Mucosa of stomach (tissue), 1 donor: ENCODE data around the gene BCAR3.
"Not testable (repeated sequence)": the region's sequence is repeated elsewhere in the genome, so short reads cannot be mapped to it uniquely, and the experiment has no call there.

Source experiments
- H3K27me3 ChIP-seq: one replicate; pipeline ENCODE4 v1.7.0; 2013; ENCODE audit warnings: mild to moderate bottlenecking, low read length; ENCODE audit not compliant: control insufficient read depth, insufficient read depth
- H3K36me3 ChIP-seq: one replicate; pipeline ENCODE4 v1.7.0; 2013; ENCODE audit warnings: low read length; ENCODE audit not compliant: control insufficient read depth, insufficient read depth
- H3K4me1 ChIP-seq: one replicate; pipeline ENCODE4 v1.7.0; 2013; ENCODE audit warnings: mild to moderate bottlenecking, low read length; ENCODE audit not compliant: control insufficient read depth, insufficient read depth
- H3K4me3 ChIP-seq: one replicate; pipeline ENCODE4 v1.7.0; 2013; ENCODE audit warnings: low read length
- H3K9ac ChIP-seq: one replicate; pipeline ENCODE4 v1.7.0; 2013; ENCODE audit warnings: mild to moderate bottlenecking, low read length, moderate library complexity
- H3K9me3 ChIP-seq: one replicate; pipeline ENCODE4 v1.7.0; 2013; ENCODE audit warnings: mild to moderate bottlenecking, low read length, moderate library complexity; ENCODE audit not compliant: control insufficient read depth
- donor health status: Pancreatic carcinoma.

The BCAR3 gene

DNA sequence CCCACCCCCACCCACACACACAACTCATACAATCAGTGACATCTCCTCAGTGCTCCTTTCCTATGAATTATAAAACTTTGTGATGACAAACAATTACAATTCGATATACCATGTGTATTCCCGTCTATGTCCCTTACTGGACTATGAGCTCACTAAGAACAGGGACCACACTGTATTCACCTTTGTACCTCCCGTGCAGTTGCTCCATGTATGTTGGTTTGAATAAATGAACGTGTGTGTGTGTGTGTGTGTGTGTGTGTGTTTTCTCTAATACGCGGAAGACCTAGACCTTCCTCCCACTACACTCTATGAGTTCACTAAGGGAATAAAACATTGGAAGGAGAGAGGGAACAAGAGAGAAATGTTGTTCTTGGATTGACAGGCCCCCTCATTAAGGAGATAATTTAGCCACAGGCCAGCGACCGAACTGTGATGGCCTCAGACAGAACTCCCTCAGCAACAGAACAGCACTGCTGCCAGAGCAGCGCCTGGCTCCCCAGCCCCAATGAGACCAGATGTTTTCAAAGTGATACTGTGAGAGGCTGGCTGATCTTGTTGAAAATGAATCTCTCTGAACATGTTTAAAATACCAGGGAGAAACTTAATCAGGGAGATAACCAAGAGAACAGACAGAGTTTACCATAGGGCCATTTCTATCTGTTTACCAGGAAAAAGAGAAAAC lies 21.7 kb downstream of the BCAR3 start:
- Histone ChIP-seq H3K4me1 (peaks cover 15% of the 10 kb centered on the region), H3K9ac (no peak overlapping the region), H3K9me3 (no peaks in the 10 kb centered on the region), H3K36me3 (no peaks in the 10 kb centered on the region), H3K4me3 (no peak overlapping the region), H3K27me3 (no peaks in the 10 kb centered on the region)

DNA sequence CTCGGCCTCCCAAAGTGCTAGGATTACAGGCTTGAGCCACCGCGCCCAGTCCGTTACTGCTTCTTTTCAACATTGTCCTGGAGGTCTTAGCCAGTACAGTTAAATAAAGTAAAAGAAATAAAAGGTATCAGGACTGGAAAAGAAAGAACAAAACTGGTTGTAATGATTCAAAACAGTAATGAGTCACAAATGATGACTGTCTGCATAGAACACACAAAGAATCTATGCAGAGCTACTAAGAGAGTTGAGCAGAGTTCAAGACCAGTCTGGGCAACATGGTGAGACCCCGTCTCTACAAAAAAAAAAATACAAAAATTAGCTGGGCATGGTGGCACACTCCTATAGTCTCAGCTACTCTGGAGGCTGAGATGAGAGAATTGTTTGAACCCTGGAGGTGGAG lies 23.4 kb downstream of the BCAR3 start:
- no peak overlapping the region for H3K4me3 ChIP-seq
- no peaks in the 10 kb centered on the region for H3K9me3 ChIP-seq
- no peaks in the 10 kb centered on the region for H3K27me3 ChIP-seq
- H3K9ac ChIP-seq, result no peak overlapping the region
- no peaks in the 10 kb centered on the region for H3K36me3 ChIP-seq
- H3K4me1 ChIP-seq, result peaks cover 7% of the 10 kb centered on the region

DNA sequence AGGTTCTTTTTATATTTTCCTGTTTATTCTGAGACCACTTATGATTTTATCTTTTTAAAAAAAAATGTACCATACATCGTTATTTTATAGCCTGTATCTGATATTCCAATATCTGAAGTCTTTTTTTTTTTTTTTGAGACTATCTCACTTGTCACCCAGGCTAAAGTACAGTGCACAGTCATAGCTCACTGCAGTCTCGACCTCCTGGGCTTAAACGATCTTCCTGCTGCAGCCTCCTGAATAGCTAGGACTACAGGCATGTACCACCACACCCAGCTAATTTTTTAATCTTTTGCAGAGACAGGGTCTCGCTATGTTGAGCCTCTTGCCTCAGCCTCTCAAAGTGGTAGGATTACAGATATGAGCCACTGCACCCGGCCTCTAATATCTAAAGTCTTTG lies 25.1 kb downstream of the BCAR3 start:
- Histone ChIP-seq H3K9me3 (no peaks in the 10 kb centered on the region), H3K36me3 (no peaks in the 10 kb centered on the region), H3K27me3 (no peaks in the 10 kb centered on the region), H3K9ac (no peak overlapping the region), H3K4me1 (peaks cover 18% of the 10 kb centered on the region), H3K4me3 (no peak overlapping the region)

DNA sequence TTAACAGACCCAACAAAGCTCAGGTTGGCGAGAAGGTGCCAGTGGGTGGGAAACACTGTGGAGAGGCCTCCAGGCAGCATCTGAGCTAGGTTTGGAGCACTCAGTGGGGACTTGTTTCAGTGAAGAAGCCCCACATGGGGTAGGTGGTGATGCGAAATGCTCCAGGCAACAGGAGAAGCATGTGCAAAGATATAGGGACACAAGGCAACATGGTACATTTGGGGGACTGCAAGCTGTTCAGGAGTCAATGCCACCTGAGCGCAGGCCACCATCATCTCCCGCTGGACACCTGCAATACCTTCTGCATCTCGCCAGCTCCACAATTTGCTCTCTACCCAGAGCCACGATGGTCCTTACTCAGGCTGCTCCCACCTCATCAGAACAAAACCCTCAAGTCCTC lies 28.0 kb downstream of the BCAR3 start:
- Histone ChIP-seq H3K36me3 (no peaks in the 10 kb centered on the region), H3K27me3 (no peaks in the 10 kb centered on the region), H3K9me3 (no peaks in the 10 kb centered on the region), H3K4me3 (no peak overlapping the region), H3K4me1 (peaks cover 11% of the 10 kb centered on the region), H3K9ac (no peak overlapping the region)

DNA sequence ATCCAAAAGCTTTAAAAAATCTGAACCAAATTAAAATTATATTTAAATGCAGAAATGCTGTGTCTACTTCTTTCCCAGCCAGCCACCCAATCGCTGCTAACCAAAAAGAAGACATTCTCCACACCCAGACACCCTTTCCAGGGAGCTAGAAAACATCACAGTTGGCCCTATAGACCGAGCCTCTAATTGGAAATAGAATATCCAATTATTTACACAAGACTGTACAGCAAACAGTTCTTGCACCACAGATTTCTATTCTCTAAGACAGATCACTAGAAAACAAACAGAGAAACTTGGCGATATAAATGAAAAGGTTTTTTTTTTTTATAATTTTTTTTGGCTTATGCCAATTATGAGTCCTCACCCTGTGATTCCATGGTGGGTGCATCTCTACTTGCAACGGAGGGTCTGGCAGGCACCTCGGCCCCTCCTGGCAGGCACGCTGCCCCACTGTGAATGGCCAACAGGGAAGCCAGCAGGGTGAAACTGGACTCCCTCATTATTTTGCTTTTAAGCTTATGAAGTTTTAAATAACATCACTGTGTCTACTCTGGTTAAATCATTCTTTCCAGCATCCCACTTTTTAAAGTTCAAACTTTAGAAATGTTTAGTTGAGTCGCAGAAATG lies 29.2 kb downstream of the BCAR3 start:
- Histone ChIP-seq H3K9ac (no peak overlapping the region), H3K4me3 (no peak overlapping the region), H3K9me3 (no peaks in the 10 kb centered on the region), H3K27me3 (no peaks in the 10 kb centered on the region), H3K4me1 (peaks cover 11% of the 10 kb centered on the region), H3K36me3 (no peaks in the 10 kb centered on the region)

DNA sequence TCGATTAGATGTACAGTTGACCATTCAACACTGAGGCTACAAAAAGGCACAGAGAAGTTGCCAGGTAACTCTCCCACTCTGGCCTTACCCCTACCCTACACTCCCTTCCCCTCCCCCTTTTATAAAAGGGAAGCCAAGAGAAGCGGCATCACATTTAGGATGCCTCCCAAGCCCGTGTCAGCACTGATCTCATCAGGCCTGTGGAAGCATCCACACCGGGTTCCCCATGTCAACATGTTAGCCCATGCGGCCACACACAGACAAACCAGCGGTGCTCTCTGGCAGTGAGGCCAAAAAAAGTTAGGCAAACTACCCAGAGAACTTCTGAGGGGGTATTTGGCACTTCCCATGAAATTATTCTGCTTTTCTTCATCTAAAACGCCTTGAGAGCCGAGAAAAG lies 29.9 kb downstream of the BCAR3 start:
- H3K4me1 ChIP-seq, result peaks cover 11% of the 10 kb centered on the region
- H3K9ac ChIP-seq, result no peak overlapping the region
- H3K36me3 ChIP-seq, result no peaks in the 10 kb centered on the region
- no peaks in the 10 kb centered on the region for H3K9me3 ChIP-seq
- H3K27me3 ChIP-seq, result no peaks in the 10 kb centered on the region
- no peak overlapping the region for H3K4me3 ChIP-seq

DNA sequence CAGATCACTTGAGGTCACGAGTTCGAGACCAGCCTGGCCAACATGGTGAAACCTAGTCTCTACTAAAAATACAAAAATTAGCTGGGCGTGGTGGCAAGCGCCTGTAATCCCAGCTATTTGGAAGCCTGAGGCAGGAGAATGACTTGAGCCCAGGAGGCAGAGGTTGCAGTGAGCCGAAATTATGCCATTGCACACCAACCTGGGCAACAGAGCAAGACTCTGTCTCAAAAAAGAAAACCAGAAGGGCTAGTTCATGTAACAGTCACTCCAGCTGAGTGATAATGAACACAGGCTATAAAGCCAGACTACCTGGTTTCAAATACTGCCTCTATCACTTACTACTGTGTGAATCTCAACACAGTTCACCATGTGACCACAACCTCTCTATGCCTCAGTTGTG lies 31.5 kb downstream of the BCAR3 start:
- H3K9me3 ChIP-seq, H3K27me3 ChIP-seq, H3K9ac ChIP-seq, H3K4me3 ChIP-seq, H3K36me3 ChIP-seq: not testable (repeated sequence)
- peaks cover 11% of the 10 kb centered on the region for H3K4me1 ChIP-seq

DNA sequence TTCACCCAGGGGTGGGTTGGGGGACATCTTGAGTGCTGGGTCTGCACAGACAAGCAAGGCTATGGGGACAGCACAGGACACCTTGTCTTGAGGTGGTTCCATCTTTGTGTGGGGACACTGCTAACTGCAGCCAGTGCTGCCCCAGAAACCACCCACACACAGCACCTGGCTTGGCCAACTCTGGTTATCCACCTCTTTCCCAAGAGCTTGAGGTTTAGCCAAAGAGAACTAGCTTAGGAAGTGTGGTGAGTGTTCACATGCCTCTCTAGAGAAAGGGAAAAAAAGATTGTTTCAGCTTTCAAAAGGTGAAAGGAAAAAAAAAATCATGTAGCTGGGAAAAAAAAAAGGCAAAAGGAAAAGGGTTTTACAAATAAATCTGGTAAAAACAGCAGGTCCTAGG lies 32.4 kb downstream of the BCAR3 start:
- Histone ChIP-seq H3K4me3 (no peak overlapping the region), H3K27me3 (no peaks in the 10 kb centered on the region), H3K4me1 (peaks cover 11% of the 10 kb centered on the region), H3K9ac (no peak overlapping the region), H3K36me3 (no peaks in the 10 kb centered on the region), H3K9me3 (no peaks in the 10 kb centered on the region)

DNA sequence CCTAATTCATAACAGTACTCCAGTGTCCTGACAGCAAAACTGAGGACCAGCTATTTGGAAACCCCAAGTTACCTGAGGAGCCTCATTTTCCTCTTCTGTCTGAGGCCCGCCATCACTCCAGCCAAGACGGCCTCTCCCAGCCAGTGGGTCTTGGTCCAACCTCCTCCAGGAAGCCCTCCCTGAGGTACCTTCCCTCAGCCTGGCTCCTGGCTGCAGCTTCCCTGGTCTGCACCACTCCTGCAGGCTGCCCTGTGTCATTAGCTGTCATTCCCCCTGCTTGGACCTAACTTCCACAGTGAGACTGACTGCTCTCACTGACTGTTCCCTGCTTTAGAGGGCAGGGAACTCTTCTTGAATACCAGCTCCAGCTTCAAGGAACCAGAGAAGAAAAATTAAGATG lies 33.0 kb downstream of the BCAR3 start:
- H3K9ac ChIP-seq, result no peak overlapping the region
- H3K36me3 ChIP-seq, result no peaks in the 10 kb centered on the region
- H3K4me3 ChIP-seq, result no peak overlapping the region

DNA sequence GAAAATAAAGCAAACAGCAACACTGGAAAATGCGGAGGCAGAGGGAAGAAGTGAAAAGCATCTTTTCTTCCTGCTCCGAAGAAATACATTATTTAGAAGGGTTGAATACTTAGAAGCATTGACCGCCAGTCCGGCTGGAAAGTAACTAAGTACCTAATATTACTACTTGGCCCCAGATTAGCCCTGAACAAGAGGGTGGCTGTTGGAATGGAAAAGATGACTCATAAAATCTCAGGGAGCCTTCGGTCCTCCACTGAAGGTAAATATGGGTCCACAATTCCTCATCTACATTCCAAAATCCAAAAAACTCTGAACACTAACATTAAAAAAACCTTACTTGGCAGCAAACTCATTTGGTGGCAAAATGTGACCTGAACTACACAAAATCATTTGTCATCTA lies 40.1 kb downstream of the BCAR3 start:
- Histone ChIP-seq H3K4me3 (no peak overlapping the region), H3K9ac (no peak overlapping the region), H3K27me3 (no peaks in the 10 kb centered on the region), H3K36me3 (no peaks in the 10 kb centered on the region), H3K9me3 (no peaks in the 10 kb centered on the region), H3K4me1 (peaks cover 11% of the 10 kb centered on the region)

More for the DNA sequence above, 33.0 kb downstream of the BCAR3 start:
- no peaks in the 10 kb centered on the region for H3K27me3 ChIP-seq
- H3K9me3 ChIP-seq, result no peaks in the 10 kb centered on the region
- peaks cover 11% of the 10 kb centered on the region for H3K4me1 ChIP-seq

DNA sequence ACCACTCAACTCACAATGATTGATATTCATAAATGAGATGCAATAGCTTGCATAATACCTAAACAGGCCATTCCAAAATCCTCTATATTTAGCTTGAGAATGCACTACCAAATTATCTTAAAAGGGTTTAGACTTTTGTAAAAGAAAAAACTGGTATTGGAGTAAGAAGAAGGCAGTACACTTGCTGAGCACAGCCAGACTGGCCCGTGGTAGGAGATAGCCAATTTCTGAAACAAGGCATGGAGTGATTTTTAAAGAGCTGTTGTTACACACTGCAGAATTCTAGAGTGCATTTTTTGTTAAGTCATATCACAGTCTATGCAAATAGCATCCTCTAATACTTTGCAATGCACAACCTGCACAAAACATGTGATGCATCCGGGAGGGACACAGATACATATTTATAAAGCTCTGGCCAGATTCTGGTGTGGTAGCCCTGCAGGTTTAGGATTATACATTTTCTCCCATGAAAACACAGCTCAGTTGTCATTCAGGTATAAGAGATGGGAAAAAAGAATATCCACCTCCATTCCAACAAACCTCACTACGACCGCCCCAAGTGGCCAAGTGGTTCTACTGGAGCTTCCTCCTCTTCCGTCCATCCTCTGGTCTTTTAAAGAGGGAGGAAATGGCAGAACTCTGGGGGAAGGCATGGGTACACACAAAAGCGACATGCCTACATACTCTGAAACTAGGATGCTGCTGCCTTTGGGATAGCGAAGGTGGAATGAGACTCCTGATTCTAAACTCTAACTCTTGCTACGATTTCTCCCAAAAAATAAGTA lies 40.8 kb downstream of the BCAR3 start:
- Histone ChIP-seq H3K4me1 (peaks cover 11% of the 10 kb centered on the region), H3K36me3 (no peaks in the 10 kb centered on the region), H3K9ac (no peak overlapping the region), H3K9me3 (no peaks in the 10 kb centered on the region), H3K4me3 (no peak overlapping the region), H3K27me3 (no peaks in the 10 kb centered on the region)

DNA sequence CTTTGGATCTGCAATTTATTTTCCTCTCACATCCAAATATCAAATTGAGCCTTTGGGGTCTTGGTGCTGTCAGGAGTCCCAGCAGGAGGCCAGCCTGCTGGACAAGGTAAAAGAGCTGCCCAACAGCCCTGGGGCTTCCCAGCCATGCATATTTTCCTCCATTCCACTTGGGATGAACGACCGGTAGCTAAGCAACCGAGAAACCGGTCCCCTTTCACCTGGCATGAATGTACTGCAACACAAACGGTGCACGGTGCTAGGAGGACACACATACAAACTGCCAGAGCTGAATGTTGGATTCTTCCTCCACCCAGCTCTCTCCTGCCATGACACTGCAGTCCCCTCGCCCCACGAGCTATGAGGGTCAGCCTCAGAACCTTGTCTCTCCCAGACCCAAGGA lies 42.7 kb downstream of the BCAR3 start:
- Histone ChIP-seq H3K4me1 (peaks cover 11% of the 10 kb centered on the region), H3K27me3 (no peaks in the 10 kb centered on the region)

More for the DNA sequence above, 42.7 kb downstream of the BCAR3 start:
- Histone ChIP-seq H3K4me3 (no peak overlapping the region), H3K9ac (no peak overlapping the region), H3K9me3 (no peaks in the 10 kb centered on the region), H3K36me3 (no peaks in the 10 kb centered on the region)
